H1 (cell line): Measurements from ENCODE around the gene VWA5A. TPM values are rescaled to one million over a fixed set of nuclear protein-coding genes. Genes with fewer than 3 reads are reported as not detected.

ENCODE experiments used
- HDAC2 ChIP-seq, 2 experiments: fragments of 300-600 bp in 1 of 2; sonication (generic) in 1 of 2; IDR thresholded peaks; 2 replicates each; pipeline ENCODE4 v1.6.1; 2011 to 2012; ENCODE audit warnings: low read depth in 2 of 2, low read length in 2 of 2, mild to moderate bottlenecking in 2 of 2, moderate library complexity in 2 of 2, borderline replicate concordance in 1 of 2, inconsistent platforms in 1 of 2
- RAD21 ChIP-seq, 2 experiments: IDR thresholded peaks in 1 of 2; conservative IDR thresholded peaks in 1 of 2; 2 replicates each; pipeline ENCODE4 v1.6.1; 2011; ENCODE audit warnings: low read depth in 2 of 2, low read length in 2 of 2, improper control_type of control experiment in 1 of 2, inconsistent platforms in 1 of 2, mild to moderate bottlenecking in 1 of 2, moderate library complexity in 1 of 2
- polyA plus RNA-seq, 7 experiments: library from polyadenylated mRNA; depleted of rRNA in 3 of 7; stranded (reverse) in 5 of 7; unstranded in 2 of 7; fragments of >200 nt in 5 of 7; fragments of 200-250 nt in 2 of 7; gene quantifications; 1 replicate in 5 of 7; 2 replicates in 1 of 7; 4 replicates in 1 of 7; pipeline versions ENCODE4 v1.2.1 to v1.2.3, GENCODE V29; 2011 to 2013; ENCODE audit warnings: missing spikeins in 2 of 7, mixed read lengths in 2 of 7
- total RNA-seq: library from RNA; stranded (reverse); fragmentation: NEBNext Ultra II Directional; extraction: Animal tissue kit (Norgen Biotek cat#: 25700); gene quantifications from 2 replicates; pipeline ENCODE4 v1.2.1, GENCODE V29; 2021

Gene VWA5A
- total and polyA plus RNA-seq, 2 of the 8 experiments (the other 6 are each of a cell fraction or from before 2014, with no cell fraction given) = 12.5 to 20.4 TPM

DNA sequence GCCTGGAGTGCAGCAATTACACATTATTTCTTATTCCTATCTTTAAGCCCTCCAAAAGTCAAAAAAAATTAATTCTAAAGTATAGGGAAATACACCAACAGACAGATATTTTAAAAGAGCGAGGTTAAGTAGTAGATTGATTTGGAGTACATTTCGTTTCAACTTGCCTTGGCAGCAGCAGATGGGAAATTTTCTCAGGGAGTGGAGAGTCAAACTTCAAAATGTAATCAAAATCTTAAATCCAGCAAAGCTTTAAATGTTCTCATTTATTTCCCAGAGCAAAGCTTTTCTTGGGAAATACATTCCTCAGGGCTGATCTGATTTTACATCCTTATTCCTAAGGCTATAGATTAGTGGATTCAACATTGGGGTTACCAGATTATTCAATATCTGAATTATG is 21.9 kb upstream of the VWA5A start (continued):
- TF ChIP-seq RAD21 (IDR thresholded peaks at IDR 0.05 in 1 of 2, conservative IDR thresholded peaks at IDR 0.05 in 1 of 2; ENCODE audit: low read depth in 2 of 2, low read length in 2 of 2) (no peak), HDAC2 (IDR thresholded peaks at IDR 0.05; ENCODE audit: borderline replicate concordance in 1 of 2, low read depth in 2 of 2, low read length in 2 of 2) (no peak)
